Left lung (tissue), 10 donors: Measurements from ENCODE around the gene MARF1. TPM values are rescaled to one million over a fixed set of nuclear protein-coding genes. Genes with fewer than 3 reads are reported as not detected.
A peak's percentile ranks its signal among the peaks of the same experiment; 100 is the strongest.
"Not testable (repeated sequence)": the region's sequence is repeated elsewhere in the genome, so short reads cannot be mapped to it uniquely, and the experiment has no call there.

Source experiments
- ATAC-seq: fragments of 200-7000 bp; cut with Tn5 transposase; one replicate; pipeline ENCODE4 v1.9.1; 2020; ENCODE audit warnings: moderate library complexity
- DNase-seq, 4 donors: peaks; one replicate each; pipeline ENCODE4 v3.0.0-alpha.2; 2013 to 2020
- H3K27ac ChIP-seq, 2 donors: fragments of 200-600 bp; sonication (generic) in 1 of 2; one replicate each; pipeline versions ENCODE4 v1.5.0 to v1.8.0; 2020 to 2021
- H3K27me3 ChIP-seq, 2 donors: fragments of 200-600 bp; sonication (generic) in 1 of 2; one replicate each; pipeline versions ENCODE4 v1.5.0 to v1.8.0; 2020 to 2021
- H3K36me3 ChIP-seq, 2 donors: fragments of 200-600 bp; sonication (generic) in 1 of 2; one replicate each; pipeline versions ENCODE4 v1.5.0 to v1.8.0; 2020 to 2021
- H3K4me1 ChIP-seq, 2 donors: fragments of 200-600 bp; one replicate each; pipeline ENCODE4 v1.8.0; 2021
- H3K4me3 ChIP-seq, 2 donors: fragments of 200-600 bp; sonication (generic) in 1 of 2; one replicate each; pipeline versions ENCODE4 v1.5.0 to v1.8.0; 2020 to 2021; ENCODE audit warnings: mild to moderate bottlenecking in 1 of 2
- H3K9me3 ChIP-seq, 2 donors: fragments of 200-600 bp; sonication (generic) in 1 of 2; one replicate each; pipeline versions ENCODE4 v1.5.0 to v1.8.0; 2020 to 2021
- CTCF ChIP-seq, 2 donors: fragments of 200-600 bp; sonication (generic) in 1 of 2; IDR thresholded peaks; one replicate each; pipeline versions ENCODE4 v1.5.0 to v1.8.0; 2021; ENCODE audit warnings: antibody characterized with exemption in 2 of 2
- intact Hi-C, 2 donors: fragments of 100-400 bp; cut with DNase I; formaldehyde crosslinking; loops; one replicate each; pipeline versions ENCODE4 v1.11.2 to v1.14.2; 2022
- polyA plus RNA-seq, 6 donors: library from polyadenylated mRNA; unstranded; fragments of 120-200 nt; gene quantifications; one replicate each; pipeline ENCODE4 v1.2.1, GENCODE V29; 2013; ENCODE audit not compliant: insufficient read length in 6 of 6
- total RNA-seq, 2 donors: library from RNA; stranded (reverse); fragmentation: NEBNext Ultra II Directional; extraction: Animal tissue kit (Norgen Biotek cat#: 25700); gene quantifications; one replicate each; pipeline ENCODE4 v1.2.1, GENCODE V29; 2021
- donor health status: DM: no; HTN: yes; CAD: no.
- donor health status: DM: no; HTN: no; CAD: no.

The MARF1 gene
- total and polyA plus RNA-seq, 8 donors = 60.1 to 86.1 (median 71.0) TPM

- Histone ChIP-seq H3K4me1 (no peaks in the 10 kb centered on the region), H3K27me3 (no peaks in the 10 kb centered on the region), H3K27ac (no peak overlapping the region), H3K36me3 (peaks cover 0 to 59% of the 10 kb centered on the region in 2 donors), H3K4me3 (no peak overlapping the region), H3K9me3 (no peaks in the 10 kb centered on the region)
- intact Hi-C loops = no loop called here
- no peak for DNase-seq
- no peak for TF ChIP-seq CTCF (IDR thresholded peaks at IDR 0.05)
- ATAC-seq = no peak
Observed at GRCh38 chr16:15665107-15665506, 22.2 kb upstream of the MARF1 start.

GRCh38 chr16:15660203-15660601 lies 17.2 kb upstream of the MARF1 start:
- Histone ChIP-seq H3K9me3 (no peaks in the 10 kb centered on the region), H3K4me3 (no peak overlapping the region), H3K36me3 (peaks cover 0 to 10% of the 10 kb centered on the region in 2 donors), H3K27me3 (no peaks in the 10 kb centered on the region), H3K4me1 (no peaks in the 10 kb centered on the region), H3K27ac (peak overlapping the region in 1 of 2 donors; percentile 0)
- no peak for TF ChIP-seq CTCF (IDR thresholded peaks at IDR 0.05)
- DNase-seq (no peak), ATAC-seq (no peak)
- intact Hi-C loops = no loop called here

DNA sequence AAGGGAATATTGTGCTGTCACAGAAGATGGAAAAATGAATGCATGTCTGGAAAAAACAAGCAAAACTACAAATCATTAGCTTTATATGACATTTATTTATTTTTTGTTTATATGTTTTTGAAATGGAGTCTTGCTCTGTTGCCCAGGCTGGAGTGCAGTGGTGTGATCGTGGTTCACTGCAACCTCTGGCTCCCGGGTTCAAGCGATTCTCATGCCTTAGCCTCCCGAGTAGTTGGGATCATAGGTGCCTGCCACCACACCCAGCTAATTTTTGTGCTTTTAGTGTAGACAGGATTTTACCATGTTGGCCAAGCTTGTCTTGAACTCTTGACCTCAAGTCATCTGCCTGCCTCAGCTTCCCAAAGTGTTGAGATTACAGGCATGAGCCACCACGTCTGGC lies 15.6 kb upstream of the MARF1 start:
- TF ChIP-seq CTCF (IDR thresholded peaks at IDR 0.05) = no peak
- intact Hi-C loops = no loop called here
- ATAC-seq (no peak), DNase-seq (no peak)
- Histone ChIP-seq H3K27ac (no peak overlapping the region), H3K27me3 (no peaks in the 10 kb centered on the region), H3K4me3 (no peak overlapping the region), H3K4me1 (no peaks in the 10 kb centered on the region), H3K9me3 (no peaks in the 10 kb centered on the region), H3K36me3 (no peaks in the 10 kb centered on the region)

DNA sequence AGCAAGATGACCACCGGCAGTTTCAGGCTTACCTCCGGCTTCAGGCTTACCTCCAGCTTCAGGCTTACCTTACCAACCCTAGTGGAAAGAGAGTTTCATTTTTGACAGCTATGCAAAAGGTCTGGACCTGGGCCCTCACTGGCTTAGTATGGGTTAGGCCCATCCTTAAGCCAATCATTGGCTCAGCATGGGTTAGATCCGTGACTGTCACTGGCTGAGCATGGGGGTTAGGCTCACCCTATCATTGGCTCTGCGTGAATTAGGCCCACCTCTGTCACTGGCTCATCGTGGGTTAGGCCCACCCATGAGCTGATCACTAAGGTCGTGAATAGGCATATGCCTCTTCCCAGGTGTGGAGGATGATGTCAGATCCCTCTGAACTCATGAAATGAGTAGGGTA lies 15.2 kb upstream of the MARF1 start:
- DNase-seq = no peak
- Histone ChIP-seq H3K4me3 (no peak overlapping the region), H3K27ac (no peak overlapping the region), H3K9me3 (no peaks in the 10 kb centered on the region), H3K4me1 (no peaks in the 10 kb centered on the region), H3K27me3 (no peaks in the 10 kb centered on the region), H3K36me3 (no peaks in the 10 kb centered on the region)
- no peak for ATAC-seq
- no peak for TF ChIP-seq CTCF (IDR thresholded peaks at IDR 0.05)
- intact Hi-C loops = no loop called here

DNA sequence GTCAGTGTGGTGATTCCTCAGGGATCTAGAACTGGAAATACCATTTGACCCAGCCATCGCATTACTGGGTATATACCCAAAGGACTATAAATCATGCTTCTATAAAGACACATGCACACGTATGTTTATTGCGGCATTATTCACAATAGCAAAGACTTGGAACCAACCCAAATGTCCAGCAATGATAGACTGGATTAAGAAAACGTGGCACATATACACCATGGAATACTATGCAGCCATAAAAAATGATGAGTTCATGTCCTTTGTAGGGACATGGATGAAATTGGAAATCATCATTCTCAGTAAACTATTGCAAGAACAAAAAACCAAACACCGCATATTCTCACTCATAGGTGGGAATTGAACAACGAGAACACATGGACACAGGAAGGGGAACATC lies 12.6 kb upstream of the MARF1 start:
- intact Hi-C loops, H3K27me3 ChIP-seq, ATAC-seq, DNase-seq, H3K9me3 ChIP-seq, H3K4me3 ChIP-seq, H3K27ac ChIP-seq, H3K36me3 ChIP-seq: not testable (repeated sequence)
- H3K4me1 ChIP-seq = peaks cover 3 to 24% of the 10 kb centered on the region in 2 donors

DNA sequence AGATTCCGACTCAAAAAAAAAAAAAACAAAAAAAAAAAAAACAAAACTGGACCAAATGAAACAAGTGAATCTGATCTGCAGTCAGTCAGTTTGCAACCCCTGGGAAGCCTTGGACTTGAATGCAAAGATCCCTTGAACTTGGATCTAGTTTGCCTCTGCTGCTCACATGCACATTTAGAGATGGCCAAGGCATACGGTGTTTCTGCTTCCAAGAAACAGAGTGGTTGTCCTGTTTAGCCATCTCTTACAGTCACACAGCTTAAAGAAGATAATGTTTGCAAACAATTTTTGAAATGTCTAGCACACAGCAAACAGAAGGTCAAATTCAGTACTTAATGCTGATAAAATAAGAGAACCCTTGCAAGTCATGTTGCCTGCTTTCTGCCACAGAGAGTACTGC lies 11.6 kb upstream of the MARF1 start:
- H3K9me3 ChIP-seq = no peaks in the 10 kb centered on the region
- no peak overlapping the region for H3K4me3 ChIP-seq
- no peaks in the 10 kb centered on the region for H3K27me3 ChIP-seq
- intact Hi-C loops = no loop called here
- ATAC-seq (no peak), DNase-seq (no peak)
- H3K4me1 ChIP-seq = peaks cover 3 to 26% of the 10 kb centered on the region in 2 donors
- TF ChIP-seq CTCF (IDR thresholded peaks at IDR 0.05) = no peak
- no peak overlapping the region for H3K27ac ChIP-seq
- no peaks in the 10 kb centered on the region for H3K36me3 ChIP-seq
